Measurements from ENCODE around the gene LAMC3.

LAMC3 gene

DNA sequence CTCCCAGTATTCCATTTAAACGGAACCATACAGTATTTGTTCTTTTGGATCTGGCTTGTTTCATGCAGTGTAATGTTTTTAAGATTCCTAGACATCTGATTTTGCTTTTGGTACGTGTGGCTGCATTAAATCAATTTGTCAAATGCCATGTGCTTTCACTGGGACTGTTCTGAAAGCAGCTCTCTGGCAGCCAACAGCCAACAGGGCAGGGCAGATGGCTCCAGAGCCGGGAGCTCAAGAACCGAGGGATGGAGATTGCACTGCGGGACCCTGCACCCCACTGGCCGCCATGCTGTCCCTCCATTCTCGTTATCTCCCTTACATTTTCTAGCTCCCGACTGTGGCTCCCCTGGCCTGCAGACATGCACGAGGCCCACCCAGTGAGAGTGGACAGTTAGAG lies 54.0 kb downstream of the LAMC3 start:
- ChIA-PET CTCF (no interaction called here), POLR2A (interaction anchor here (1.8 kb wide), 1 partner anchor 62 kb away, joined by 5 read pairs; the partner anchor contains the start of gene NUP214)
- no peak for TF ChIP-seq L3MBTL2 (conservative IDR thresholded peaks at IDR 0.05)
- TF ChIP-seq FOXM1 (IDR thresholded peaks at IDR 0.05; ENCODE audit: borderline replicate concordance), result no peak
- TF ChIP-seq LEF1 (IDR thresholded peaks at IDR 0.05; ENCODE audit: borderline replicate concordance), result no peak
- TF ChIP-seq NFRKB (IDR thresholded peaks at IDR 0.05), result no peak
- TF ChIP-seq FOXA1 (IDR thresholded peaks at IDR 0.05), result no peak
- no peak for TF ChIP-seq SP1 (IDR thresholded peaks at IDR 0.05)
- no peak for TF ChIP-seq FOXK2 (IDR thresholded peaks at IDR 0.05)
- no peak for TF ChIP-seq ARNT (IDR thresholded peaks at IDR 0.05)
- no peak for TF ChIP-seq ELF4 (IDR thresholded peaks at IDR 0.05)
- no peak for TF ChIP-seq TARDBP (IDR thresholded peaks at IDR 0.05)
- no peak for TF ChIP-seq SUZ12 (IDR thresholded peaks at IDR 0.05)
- TF ChIP-seq CTBP1 (IDR thresholded peaks at IDR 0.05; ENCODE audit: borderline replicate concordance), result no peak
- TF ChIP-seq BHLHE40 (IDR thresholded peaks at IDR 0.05; ENCODE audit: borderline replicate concordance), result no peak
- TF ChIP-seq, protein P1, sequence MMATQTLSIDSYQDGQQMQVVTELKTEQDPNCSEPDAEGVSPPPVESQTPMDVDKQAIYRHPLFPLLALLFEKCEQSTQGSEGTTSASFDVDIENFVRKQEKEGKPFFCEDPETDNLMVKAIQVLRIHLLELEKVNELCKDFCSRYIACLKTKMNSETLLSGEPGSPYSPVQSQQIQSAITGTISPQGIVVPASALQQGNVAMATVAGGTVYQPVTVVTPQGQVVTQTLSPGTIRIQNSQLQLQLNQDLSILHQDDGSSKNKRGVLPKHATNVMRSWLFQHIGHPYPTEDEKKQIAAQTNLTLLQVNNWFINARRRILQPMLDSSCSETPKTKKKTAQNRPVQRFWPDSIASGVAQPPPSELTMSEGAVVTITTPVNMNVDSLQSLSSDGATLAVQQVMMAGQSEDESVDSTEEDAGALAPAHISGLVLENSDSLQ (IDR thresholded peaks at IDR 0.05), result no peak
- no peak for DNase-seq (ENCODE audit: extremely low spot score)

DNA sequence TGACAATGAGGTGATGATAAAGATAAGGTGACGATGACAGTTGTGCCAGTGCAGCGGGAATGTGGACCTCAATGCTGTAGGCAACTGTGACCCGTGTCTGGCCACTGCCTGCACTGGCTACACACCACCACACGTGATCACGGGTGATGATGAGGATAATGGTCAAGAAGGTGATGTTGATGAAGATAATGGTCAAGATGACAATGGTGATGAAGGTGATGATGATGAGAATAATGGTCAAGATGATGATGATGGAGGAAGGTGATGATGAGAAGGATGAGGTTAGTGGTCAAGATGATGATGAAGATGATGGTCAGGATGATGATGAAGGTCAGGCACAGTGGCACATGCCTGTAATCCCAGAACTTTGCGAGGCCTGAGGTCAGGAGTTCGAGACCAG lies 56.6 kb downstream of the LAMC3 start:
- POLR2A ChIA-PET, result no interaction called here
- DNase-seq (ENCODE audit: extremely low spot score), result no peak
- TF ChIP-seq FOXK2 (IDR thresholded peaks at IDR 0.05) (no peak), ELF4 (IDR thresholded peaks at IDR 0.05) (no peak), CTBP1 (IDR thresholded peaks at IDR 0.05; ENCODE audit: borderline replicate concordance) (no peak), HDGF (IDR thresholded peaks at IDR 0.05; ENCODE audit: borderline replicate concordance) (no peak), BHLHE40 (IDR thresholded peaks at IDR 0.05; ENCODE audit: borderline replicate concordance) (no peak), L3MBTL2 (conservative IDR thresholded peaks at IDR 0.05) (no peak), LEF1 (IDR thresholded peaks at IDR 0.05; ENCODE audit: borderline replicate concordance) (no peak)
- TF ChIP-seq, protein P1 (IDR thresholded peaks at IDR 0.05), result no peak
- CTCF ChIA-PET, result no interaction called here

DNA sequence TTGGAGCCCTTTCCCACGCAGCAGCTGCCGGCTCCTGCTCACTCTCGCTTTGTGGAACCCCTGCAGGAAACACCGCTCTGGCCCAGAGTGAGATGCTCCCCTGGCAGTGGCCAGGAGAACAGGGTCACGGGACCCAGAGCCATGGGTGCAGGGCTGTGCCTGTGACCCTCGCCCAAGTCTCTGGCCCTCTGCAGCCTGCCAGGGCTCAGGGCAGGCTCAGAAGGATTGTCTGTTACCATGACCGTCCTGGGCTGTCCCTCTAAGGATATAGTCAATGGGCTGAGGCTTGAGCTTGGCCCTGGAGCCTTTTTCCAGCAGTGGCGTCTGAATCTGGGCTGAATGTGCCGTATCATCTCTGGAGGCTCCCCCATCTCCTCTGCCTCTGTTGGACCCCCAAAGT lies 58.7 kb downstream of the LAMC3 start:
- no peak for DNase-seq (ENCODE audit: extremely low spot score)
- ChIA-PET POLR2A (no interaction called here), CTCF (no interaction called here)
- TF ChIP-seq LEF1 (IDR thresholded peaks at IDR 0.05; ENCODE audit: borderline replicate concordance) (no peak), L3MBTL2 (conservative IDR thresholded peaks at IDR 0.05) (no peak), ARNT (IDR thresholded peaks at IDR 0.05) (no peak), CTBP1 (IDR thresholded peaks at IDR 0.05; ENCODE audit: borderline replicate concordance) (no peak), SUZ12 (IDR thresholded peaks at IDR 0.05) (no peak), SP1 (IDR thresholded peaks at IDR 0.05) (no peak), NFRKB (IDR thresholded peaks at IDR 0.05) (no peak), TARDBP (IDR thresholded peaks at IDR 0.05) (no peak), HDGF (IDR thresholded peaks at IDR 0.05; ENCODE audit: borderline replicate concordance) (no peak), FOXK2 (IDR thresholded peaks at IDR 0.05) (no peak), BHLHE40 (IDR thresholded peaks at IDR 0.05; ENCODE audit: borderline replicate concordance) (no peak), ELF4 (IDR thresholded peaks at IDR 0.05) (no peak), ZNF384 (IDR thresholded peaks at IDR 0.05) (no peak), FOXA1 (IDR thresholded peaks at IDR 0.05) (no peak), FOXM1 (IDR thresholded peaks at IDR 0.05; ENCODE audit: borderline replicate concordance) (no peak)
- TF ChIP-seq, protein P1 (IDR thresholded peaks at IDR 0.05), result no peak

DNA sequence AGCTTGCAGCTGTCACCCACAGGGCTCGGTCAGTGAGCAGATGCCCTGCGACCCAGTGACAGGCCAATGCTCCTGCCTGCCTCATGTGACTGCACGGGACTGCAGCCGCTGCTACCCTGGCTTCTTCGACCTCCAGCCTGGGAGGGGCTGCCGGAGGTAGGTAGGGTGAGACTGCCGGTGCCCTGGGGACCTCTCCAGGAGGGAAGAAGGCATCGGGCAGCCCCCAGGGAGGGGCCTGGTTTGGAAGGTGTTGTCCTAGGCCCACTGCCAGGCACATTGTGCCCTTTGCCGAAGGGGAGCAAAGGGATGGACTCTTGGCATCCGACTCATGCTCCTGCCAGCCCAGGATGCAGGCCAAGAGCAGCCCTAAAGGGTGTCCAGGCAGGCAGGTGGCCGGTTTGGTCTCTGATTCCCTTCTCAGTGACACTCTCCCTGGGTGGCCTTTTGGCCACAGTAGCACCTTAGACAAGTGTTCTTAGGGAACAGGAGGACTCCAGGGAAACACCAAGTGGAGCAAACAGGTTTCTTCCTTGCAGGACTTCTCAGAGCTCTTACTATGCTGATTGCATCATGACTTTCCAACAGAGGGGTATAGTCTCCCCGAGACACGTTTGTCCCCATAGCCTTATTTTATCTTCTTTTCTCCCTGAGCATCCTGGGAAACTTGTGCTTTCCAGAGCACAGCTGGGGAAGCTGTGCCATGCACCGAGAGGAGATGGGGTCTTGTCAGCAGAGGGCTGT lies 59.3 kb downstream of the LAMC3 start:
- no peak for DNase-seq (ENCODE audit: extremely low spot score)
- ChIA-PET POLR2A (no interaction called here), CTCF (no interaction called here)
- TF ChIP-seq, protein P1 (IDR thresholded peaks at IDR 0.05), result no peak
- TF ChIP-seq ZNF384 (IDR thresholded peaks at IDR 0.05), result no peak
- no peak for TF ChIP-seq BHLHE40 (IDR thresholded peaks at IDR 0.05; ENCODE audit: borderline replicate concordance)
- no peak for TF ChIP-seq ELF4 (IDR thresholded peaks at IDR 0.05)
- TF ChIP-seq CTBP1 (IDR thresholded peaks at IDR 0.05; ENCODE audit: borderline replicate concordance), result no peak
- TF ChIP-seq SP1 (IDR thresholded peaks at IDR 0.05), result no peak
- no peak for TF ChIP-seq HDGF (IDR thresholded peaks at IDR 0.05; ENCODE audit: borderline replicate concordance)
- no peak for TF ChIP-seq LEF1 (IDR thresholded peaks at IDR 0.05; ENCODE audit: borderline replicate concordance)
- TF ChIP-seq NFRKB (IDR thresholded peaks at IDR 0.05), result no peak
- no peak for TF ChIP-seq SUZ12 (IDR thresholded peaks at IDR 0.05)
- no peak for TF ChIP-seq FOXA1 (IDR thresholded peaks at IDR 0.05)
- TF ChIP-seq TARDBP (IDR thresholded peaks at IDR 0.05), result no peak
- no peak for TF ChIP-seq ARNT (IDR thresholded peaks at IDR 0.05)
- no peak for TF ChIP-seq FOXM1 (IDR thresholded peaks at IDR 0.05; ENCODE audit: borderline replicate concordance)
- TF ChIP-seq L3MBTL2 (conservative IDR thresholded peaks at IDR 0.05), result no peak

DNA sequence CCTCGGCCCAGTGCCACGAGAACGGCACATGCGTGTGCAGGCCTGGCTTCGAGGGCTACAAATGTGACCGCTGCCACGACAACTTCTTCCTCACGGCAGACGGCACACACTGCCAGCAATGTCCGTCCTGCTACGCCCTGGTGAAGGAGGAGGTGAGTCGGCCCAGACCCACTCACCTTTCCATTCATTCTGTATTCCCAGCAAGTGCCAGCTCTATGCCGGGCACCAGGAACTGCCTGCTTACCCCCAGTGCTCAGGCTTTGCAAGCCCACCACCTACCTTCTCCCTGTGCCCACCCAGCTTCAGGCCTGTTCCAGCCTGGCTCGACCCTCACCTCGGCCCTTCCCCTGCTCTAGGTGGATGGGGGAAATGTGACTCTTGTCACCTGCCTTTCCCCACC lies 60.7 kb downstream of the LAMC3 start:
- DNase-seq (ENCODE audit: extremely low spot score), result no peak
- ChIA-PET CTCF (no interaction called here), POLR2A (no interaction called here)
- TF ChIP-seq FOXM1 (IDR thresholded peaks at IDR 0.05; ENCODE audit: borderline replicate concordance) (no peak), ELF4 (IDR thresholded peaks at IDR 0.05) (no peak), FOXK2 (IDR thresholded peaks at IDR 0.05) (no peak), ZNF384 (IDR thresholded peaks at IDR 0.05) (no peak), SUZ12 (IDR thresholded peaks at IDR 0.05) (no peak), BHLHE40 (IDR thresholded peaks at IDR 0.05; ENCODE audit: borderline replicate concordance) (no peak), L3MBTL2 (conservative IDR thresholded peaks at IDR 0.05) (no peak), SP1 (IDR thresholded peaks at IDR 0.05) (no peak), HDGF (IDR thresholded peaks at IDR 0.05; ENCODE audit: borderline replicate concordance) (no peak), TARDBP (IDR thresholded peaks at IDR 0.05) (no peak)
- TF ChIP-seq, protein P1 (IDR thresholded peaks at IDR 0.05), result no peak

Data from HEK293T (cell line).